ENCODE results near the gene USP28. TPM values are rescaled to one million over a fixed set of nuclear protein-coding genes. Genes with fewer than 3 reads are reported as not detected.
"Not testable (repeated sequence)": the region's sequence is repeated elsewhere in the genome, so short reads cannot be mapped to it uniquely, and the experiment has no call there.

Gene USP28, protein sequence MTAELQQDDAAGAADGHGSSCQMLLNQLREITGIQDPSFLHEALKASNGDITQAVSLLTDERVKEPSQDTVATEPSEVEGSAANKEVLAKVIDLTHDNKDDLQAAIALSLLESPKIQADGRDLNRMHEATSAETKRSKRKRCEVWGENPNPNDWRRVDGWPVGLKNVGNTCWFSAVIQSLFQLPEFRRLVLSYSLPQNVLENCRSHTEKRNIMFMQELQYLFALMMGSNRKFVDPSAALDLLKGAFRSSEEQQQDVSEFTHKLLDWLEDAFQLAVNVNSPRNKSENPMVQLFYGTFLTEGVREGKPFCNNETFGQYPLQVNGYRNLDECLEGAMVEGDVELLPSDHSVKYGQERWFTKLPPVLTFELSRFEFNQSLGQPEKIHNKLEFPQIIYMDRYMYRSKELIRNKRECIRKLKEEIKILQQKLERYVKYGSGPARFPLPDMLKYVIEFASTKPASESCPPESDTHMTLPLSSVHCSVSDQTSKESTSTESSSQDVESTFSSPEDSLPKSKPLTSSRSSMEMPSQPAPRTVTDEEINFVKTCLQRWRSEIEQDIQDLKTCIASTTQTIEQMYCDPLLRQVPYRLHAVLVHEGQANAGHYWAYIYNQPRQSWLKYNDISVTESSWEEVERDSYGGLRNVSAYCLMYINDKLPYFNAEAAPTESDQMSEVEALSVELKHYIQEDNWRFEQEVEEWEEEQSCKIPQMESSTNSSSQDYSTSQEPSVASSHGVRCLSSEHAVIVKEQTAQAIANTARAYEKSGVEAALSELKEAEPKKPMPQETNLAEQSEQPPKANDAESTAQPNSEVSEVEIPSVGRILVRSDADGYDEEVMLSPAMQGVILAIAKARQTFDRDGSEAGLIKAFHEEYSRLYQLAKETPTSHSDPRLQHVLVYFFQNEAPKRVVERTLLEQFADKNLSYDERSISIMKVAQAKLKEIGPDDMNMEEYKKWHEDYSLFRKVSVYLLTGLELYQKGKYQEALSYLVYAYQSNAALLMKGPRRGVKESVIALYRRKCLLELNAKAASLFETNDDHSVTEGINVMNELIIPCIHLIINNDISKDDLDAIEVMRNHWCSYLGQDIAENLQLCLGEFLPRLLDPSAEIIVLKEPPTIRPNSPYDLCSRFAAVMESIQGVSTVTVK
- 10 to 100 TPM; 26.1 to 26.8 TPM for total RNA-seq

DNA sequence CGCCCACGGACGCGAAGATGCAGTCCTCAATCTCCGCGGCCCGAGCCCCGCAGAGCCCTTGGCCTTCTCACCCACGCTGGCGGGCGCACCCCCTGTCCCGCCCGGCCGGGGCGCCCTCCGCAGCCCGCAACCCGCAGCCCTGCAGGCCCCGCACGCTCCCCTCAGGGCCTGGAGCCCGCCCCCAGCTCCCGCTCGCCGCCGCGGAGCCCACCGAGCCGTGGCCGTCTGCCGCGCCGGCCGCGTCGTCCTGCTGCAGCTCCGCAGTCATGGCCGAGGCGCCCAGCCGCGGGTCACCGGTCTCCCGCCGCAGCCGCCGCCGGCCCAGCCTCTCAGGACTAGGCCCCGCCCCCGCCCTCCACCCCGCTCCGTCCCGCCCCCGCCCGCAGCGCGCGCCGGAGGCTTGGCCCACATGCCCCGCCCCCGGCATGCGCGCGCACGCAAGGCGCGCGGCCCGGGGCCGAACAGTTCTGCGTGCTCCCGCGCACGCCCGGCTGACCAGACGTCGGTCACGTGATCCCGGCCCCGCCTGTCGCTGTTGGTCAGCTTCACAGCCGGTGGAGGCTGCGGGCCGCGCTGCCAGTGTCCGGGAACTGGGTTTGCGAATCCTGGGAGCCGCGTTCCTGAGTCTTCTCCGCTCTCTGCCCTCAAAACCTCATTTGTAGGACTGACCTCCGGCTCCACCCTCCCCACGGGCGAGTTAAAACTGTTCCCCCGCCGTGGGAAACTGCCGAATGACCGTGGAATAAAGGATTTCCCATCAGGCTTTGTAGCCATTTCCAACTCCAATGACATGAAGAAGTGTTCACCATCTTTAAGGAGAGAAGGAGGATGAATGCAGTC, at the start of gene USP28:
Gene USP28, minus strand, starts transcription at position 339 of the 840 bp plus-strand sequence. Its CDS starts 71 bp downstream, at position 268.
- H3K4me1 Mint-ChIP-seq (ENCODE audit: low read depth), result peaks cover 34% of the 10 kb centered on the region
- peaks cover 4% of the 10 kb centered on the region for H3K9me3 Mint-ChIP-seq
- CTCF ChIA-PET, result no interaction called here
- peak within 1 kb of the TSS; percentile 95 for H3K4me3 Mint-ChIP-seq
- DNase-seq, result peak; percentile 71
- peak within 1 kb of the TSS; percentile 87 for H3K27ac Mint-ChIP-seq
- no peaks in the 10 kb centered on the region for H3K27me3 Mint-ChIP-seq (ENCODE audit: low read depth)
- intact Hi-C loops (cut with micrococcal nuclease), result loop anchor here (1.0 to 5.0 kb wide), 5 partner anchors 102 to 563 kb away; partner anchors contain the start of genes C11orf71, RBM7, REXO2 and TTC12
- peaks cover 3% of the 10 kb centered on the region for H3K36me3 Mint-ChIP-seq (ENCODE audit: low read depth)

DNA sequence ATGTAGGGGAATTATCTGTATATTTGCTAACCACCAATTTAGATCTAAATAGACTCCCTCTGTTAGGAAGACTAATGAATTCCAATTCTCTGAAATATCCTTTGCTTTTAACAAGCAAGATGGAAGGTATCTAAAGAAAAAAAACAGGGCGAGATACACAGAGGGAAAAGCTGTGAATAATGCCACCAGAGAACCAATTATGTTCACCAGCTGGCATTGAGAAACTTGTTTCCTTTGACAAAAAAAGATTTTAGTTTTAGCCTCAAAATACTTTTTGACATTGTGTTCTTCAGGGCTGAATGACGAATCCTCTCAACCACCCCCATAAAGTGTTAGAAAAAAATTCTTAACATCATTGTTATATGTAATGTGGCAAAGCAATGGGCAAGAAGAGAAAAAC, 48.2 kb upstream of the USP28 start:
- CTCF ChIA-PET, result no interaction called here
- Mint-ChIP-seq H3K9me3 (no peaks in the 10 kb centered on the region), H3K4me3 (no peak overlapping the region), H3K27me3 (ENCODE audit: low read depth) (peaks cover 13% of the 10 kb centered on the region), H3K4me1 (ENCODE audit: low read depth) (no peaks in the 10 kb centered on the region), H3K36me3 (ENCODE audit: low read depth) (no peaks in the 10 kb centered on the region), H3K27ac (no peak overlapping the region)
- DNase-seq, result no peak
- intact Hi-C loops (cut with micrococcal nuclease), result no loop called here

DNA sequence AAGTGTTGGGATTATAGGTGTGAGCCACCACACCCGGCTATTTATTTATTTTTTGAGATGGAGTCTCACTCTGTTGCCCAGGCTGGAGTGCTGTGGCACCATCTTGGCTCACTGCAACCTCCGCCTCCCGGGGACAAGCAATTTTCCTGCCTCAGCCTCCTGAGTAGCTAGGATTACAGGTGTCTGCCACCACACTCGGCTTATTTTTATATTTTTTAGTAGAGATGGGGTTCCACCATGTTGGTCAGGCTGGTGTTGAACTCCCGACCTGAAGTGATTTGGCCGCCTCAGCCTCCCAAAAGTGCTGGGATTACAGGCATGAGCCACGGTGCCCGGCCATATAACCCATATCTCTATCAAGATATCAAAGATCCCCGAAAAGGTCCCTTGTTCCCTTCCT, 36.1 kb upstream of the USP28 start:
- CTCF ChIA-PET, result not testable (repeated sequence)

DNA sequence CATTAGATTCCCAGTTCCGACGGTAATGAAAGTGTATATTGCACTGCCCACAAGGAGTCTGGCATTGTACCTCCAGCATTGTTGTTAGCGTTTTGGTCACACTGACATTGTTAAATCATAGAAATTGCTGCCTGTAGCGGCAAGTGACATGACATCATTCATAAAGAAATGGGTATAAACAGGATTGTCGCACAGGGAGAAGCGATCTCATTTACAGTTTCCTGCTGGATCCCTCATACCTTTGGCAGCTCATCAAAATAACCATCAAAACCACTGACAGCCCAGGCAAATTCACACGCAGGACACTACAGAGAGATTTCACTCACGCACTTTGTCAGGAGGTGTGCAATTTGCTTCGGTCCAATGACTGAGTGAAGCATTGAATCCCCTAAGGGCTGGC, 32.7 kb upstream of the USP28 start:
- H3K27ac Mint-ChIP-seq, result no peak overlapping the region
- no peaks in the 10 kb centered on the region for H3K27me3 Mint-ChIP-seq (ENCODE audit: low read depth)
- CTCF ChIA-PET, result interaction anchor here (0.8 to 2.3 kb wide), 2 partner anchors 12 to 353 kb away, joined by 3 to 7 read pairs; no protein-coding TSS in a partner anchor
- no peaks in the 10 kb centered on the region for H3K9me3 Mint-ChIP-seq
- intact Hi-C loops (cut with micrococcal nuclease), result no loop called here
- no peaks in the 10 kb centered on the region for H3K4me1 Mint-ChIP-seq (ENCODE audit: low read depth)
- H3K36me3 Mint-ChIP-seq (ENCODE audit: low read depth), result no peaks in the 10 kb centered on the region
- H3K4me3 Mint-ChIP-seq, result no peak overlapping the region
- no peak for DNase-seq

More for the DNA sequence above, 36.1 kb upstream of the USP28 start:
- H3K9me3 Mint-ChIP-seq; intact Hi-C loops (cut with micrococcal nuclease); H3K4me1 Mint-ChIP-seq (ENCODE audit: low read depth); H3K4me3 Mint-ChIP-seq; H3K27me3 Mint-ChIP-seq (ENCODE audit: low read depth); H3K36me3 Mint-ChIP-seq (ENCODE audit: low read depth); H3K27ac Mint-ChIP-seq; DNase-seq: not testable (repeated sequence)

DNA sequence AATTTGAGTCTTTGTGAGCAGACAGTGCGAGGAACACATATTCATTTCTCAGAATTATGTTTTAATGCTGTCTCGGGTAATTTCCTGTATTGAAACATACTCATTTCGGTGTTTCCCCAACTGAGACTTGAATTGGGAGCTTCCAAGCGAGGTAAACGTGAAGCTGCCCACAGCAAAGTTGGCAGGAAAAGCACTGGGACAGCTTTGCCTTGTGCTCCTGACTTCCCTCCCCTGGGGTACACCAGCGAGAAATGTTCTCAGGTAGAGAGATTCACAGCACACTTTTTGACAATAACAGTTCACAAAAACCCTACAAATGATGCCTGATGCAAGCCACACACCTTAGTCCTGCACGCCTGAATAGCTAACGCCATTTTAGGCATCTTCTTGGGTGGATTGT, 32.3 kb upstream of the USP28 start:
- H3K36me3 Mint-ChIP-seq (ENCODE audit: low read depth), result no peaks in the 10 kb centered on the region
- CTCF ChIA-PET, result interaction anchor here (0.8 to 2.3 kb wide), 2 partner anchors 12 to 353 kb away, joined by 3 to 7 read pairs; no protein-coding TSS in a partner anchor

DNA sequence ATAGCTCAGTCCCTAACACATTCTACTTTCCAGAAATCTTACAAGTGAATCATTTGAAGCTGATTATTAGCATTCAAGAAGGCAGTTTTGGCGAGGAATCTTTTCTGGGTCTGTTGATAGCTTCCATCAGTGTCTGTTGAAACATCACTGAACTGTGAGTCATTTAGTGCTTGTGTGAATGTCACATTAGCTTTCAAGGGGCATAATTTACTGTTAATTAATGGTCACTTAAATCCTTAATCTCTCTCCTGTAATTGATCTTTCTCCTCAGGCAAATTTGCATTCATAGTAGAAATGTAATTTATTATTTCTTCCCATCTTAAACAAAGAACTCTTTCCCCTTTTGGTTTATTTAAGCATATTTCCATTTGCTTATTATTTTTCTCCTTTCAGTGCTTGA, 31.8 kb upstream of the USP28 start:
- DNase-seq, result no peak
- CTCF ChIA-PET, result interaction anchor here (2.3 kb wide), 1 partner anchor 354 kb away, joined by 7 read pairs; no protein-coding TSS in a partner anchor
- no peaks in the 10 kb centered on the region for H3K36me3 Mint-ChIP-seq (ENCODE audit: low read depth)
- intact Hi-C loops (cut with micrococcal nuclease), result no loop called here
- no peak overlapping the region for H3K4me3 Mint-ChIP-seq
- H3K27ac Mint-ChIP-seq, result no peak overlapping the region
- H3K9me3 Mint-ChIP-seq, result no peaks in the 10 kb centered on the region
- no peaks in the 10 kb centered on the region for H3K4me1 Mint-ChIP-seq (ENCODE audit: low read depth)
- no peaks in the 10 kb centered on the region for H3K27me3 Mint-ChIP-seq (ENCODE audit: low read depth)

More for the DNA sequence above, 32.3 kb upstream of the USP28 start:
- H3K4me1 Mint-ChIP-seq (ENCODE audit: low read depth), result no peaks in the 10 kb centered on the region
- no peak overlapping the region for H3K27ac Mint-ChIP-seq
- no peak overlapping the region for H3K4me3 Mint-ChIP-seq
- H3K27me3 Mint-ChIP-seq (ENCODE audit: low read depth), result no peaks in the 10 kb centered on the region
- no peak for DNase-seq
- intact Hi-C loops (cut with micrococcal nuclease), result no loop called here
- H3K9me3 Mint-ChIP-seq, result no peaks in the 10 kb centered on the region

DNA sequence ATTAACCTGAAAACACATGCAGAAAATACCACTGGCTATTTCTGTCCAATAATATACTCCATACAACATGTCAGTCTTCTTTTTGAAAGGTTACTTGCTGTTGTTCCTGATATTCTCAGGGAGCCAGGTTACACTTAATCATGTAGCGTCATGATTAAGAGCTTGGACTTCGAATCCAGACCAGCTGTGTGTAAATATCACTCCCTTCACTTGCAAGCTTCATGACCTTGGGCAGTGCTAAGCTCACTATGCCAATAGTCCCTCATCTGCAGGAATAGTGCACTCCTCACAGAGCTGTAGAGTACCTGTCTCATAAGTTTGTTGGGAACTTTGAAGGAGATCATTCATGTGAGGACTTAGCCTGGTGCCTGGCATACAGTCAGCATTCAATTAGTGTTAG, 31.1 kb upstream of the USP28 start:
- Mint-ChIP-seq H3K27me3 (ENCODE audit: low read depth) (no peaks in the 10 kb centered on the region), H3K9me3 (no peaks in the 10 kb centered on the region), H3K4me3 (no peak overlapping the region), H3K36me3 (ENCODE audit: low read depth) (no peaks in the 10 kb centered on the region), H3K4me1 (ENCODE audit: low read depth) (no peaks in the 10 kb centered on the region), H3K27ac (no peak overlapping the region)
- DNase-seq, result no peak
- intact Hi-C loops (cut with micrococcal nuclease), result no loop called here
- CTCF ChIA-PET, result interaction anchor here (0.6 to 2.3 kb wide), 3 partner anchors 10 to 1811 kb away, joined by 4 to 7 read pairs (median 6); no protein-coding TSS in a partner anchor

DNA sequence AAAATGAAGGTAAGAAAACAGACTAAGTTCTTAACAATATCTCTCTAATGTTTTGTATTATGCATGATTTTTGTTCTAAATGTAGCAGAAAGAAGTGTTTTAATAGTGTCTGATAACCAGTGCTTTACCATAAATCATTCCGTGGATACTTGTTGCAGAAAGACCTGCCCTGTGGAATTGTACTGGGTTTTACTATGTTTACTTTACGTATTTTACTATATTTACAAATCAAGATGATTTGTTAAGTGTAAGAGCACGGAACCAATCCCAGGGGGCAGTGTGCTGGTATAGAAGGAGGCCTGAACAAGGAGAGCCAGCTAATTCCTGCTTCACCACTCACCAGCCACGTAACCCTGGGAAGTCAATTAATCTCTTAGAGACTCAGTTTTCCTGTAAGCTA, 30.7 kb upstream of the USP28 start:
- DNase-seq, result no peak
- Mint-ChIP-seq H3K9me3 (no peaks in the 10 kb centered on the region), H3K4me3 (no peak overlapping the region), H3K36me3 (ENCODE audit: low read depth) (no peaks in the 10 kb centered on the region), H3K27ac (no peak overlapping the region), H3K27me3 (ENCODE audit: low read depth) (no peaks in the 10 kb centered on the region), H3K4me1 (ENCODE audit: low read depth) (no peaks in the 10 kb centered on the region)
- intact Hi-C loops (cut with micrococcal nuclease), result no loop called here
- CTCF ChIA-PET, result interaction anchor here (0.6 to 2.3 kb wide), 3 partner anchors 10 to 1811 kb away, joined by 4 to 7 read pairs (median 6); no protein-coding TSS in a partner anchor

DNA sequence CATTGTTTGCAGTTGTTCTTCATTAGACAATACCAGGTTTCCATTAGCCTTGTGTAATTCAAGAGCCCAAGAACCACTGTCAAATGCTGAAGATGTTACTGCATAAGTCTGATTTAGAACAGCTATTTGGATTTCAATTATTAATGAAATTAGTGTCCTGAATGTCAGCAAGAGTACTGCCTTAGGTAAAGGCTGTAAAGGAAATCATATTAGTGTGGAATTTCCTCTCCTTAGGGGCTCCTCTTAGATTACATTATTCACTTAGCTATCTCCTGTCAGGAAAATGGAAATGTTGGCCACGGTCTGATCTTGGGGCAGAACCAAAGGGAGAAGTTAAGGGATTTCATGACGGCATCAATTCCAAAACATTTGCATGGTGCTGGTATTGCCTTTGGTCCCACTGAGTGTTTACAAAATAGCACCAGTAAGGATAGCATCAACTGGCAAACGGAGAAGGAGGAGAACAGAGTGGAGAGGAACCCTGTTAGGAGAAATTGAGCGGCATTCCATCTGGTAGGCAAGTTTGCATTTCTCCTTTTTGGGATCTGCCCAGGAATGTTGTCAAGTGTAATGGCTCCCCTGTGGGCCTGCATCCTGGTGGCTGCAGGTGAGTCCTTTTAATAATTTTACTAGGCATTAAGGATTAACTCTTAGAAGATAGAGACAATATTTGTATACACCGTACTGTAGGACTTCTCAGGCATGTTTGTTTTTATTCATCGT, 29.2 kb upstream of the USP28 start, which contains the start of gene HTR3B:
Gene HTR3B, plus strand, starts transcription at position 418 of the 723 bp plus-strand sequence. Its CDS starts 138 bp downstream, at position 556.
- intact Hi-C loops (cut with micrococcal nuclease), result no loop called here
- CTCF ChIA-PET, result no interaction called here
- Mint-ChIP-seq H3K9me3 (no peaks in the 10 kb centered on the region), H3K27me3 (ENCODE audit: low read depth) (no peaks in the 10 kb centered on the region), H3K36me3 (ENCODE audit: low read depth) (no peaks in the 10 kb centered on the region), H3K4me1 (ENCODE audit: low read depth) (no peaks in the 10 kb centered on the region), H3K27ac (no peak within 1 kb of the TSS), H3K4me3 (no peak within 1 kb of the TSS)
- DNase-seq, result no peak

DNA sequence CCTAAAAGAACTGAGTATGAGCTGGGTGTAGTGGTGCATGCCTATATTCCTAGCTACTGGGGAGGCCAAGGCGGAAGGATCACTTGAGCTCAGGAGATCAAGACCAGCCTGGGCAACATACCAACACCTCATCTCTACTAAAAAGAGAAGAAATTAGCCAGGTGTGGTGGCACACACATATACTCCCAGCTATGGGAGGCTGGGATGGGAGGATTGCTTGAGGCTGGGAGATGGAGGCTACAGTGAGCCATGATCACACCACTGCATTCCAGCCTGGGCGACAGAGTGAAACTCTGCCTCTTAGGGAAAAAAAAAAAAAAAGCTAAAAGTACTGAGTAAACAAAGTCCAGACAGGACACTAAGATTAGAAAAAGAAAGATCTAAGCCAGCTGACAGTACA, 25.8 kb upstream of the USP28 start:
- intact Hi-C loops (cut with micrococcal nuclease), result no loop called here
- H3K36me3 Mint-ChIP-seq (ENCODE audit: low read depth), result no peaks in the 10 kb centered on the region
- H3K4me3 Mint-ChIP-seq, result no peak overlapping the region
- CTCF ChIA-PET, result interaction anchor here (0.6 kb wide), 1 partner anchor 17 kb away, joined by 6 read pairs; no protein-coding TSS in a partner anchor
- H3K4me1 Mint-ChIP-seq (ENCODE audit: low read depth), result no peaks in the 10 kb centered on the region
- no peak overlapping the region for H3K27ac Mint-ChIP-seq
- H3K27me3 Mint-ChIP-seq (ENCODE audit: low read depth), result no peaks in the 10 kb centered on the region
- no peaks in the 10 kb centered on the region for H3K9me3 Mint-ChIP-seq
- no peak for DNase-seq
